IPS DF 4.7 (cell line): ENCODE data around the gene CA4.
"Not testable (repeated sequence)": the region's sequence is repeated elsewhere in the genome, so short reads cannot be mapped to it uniquely, and the experiment has no call there.

Experiments
- DNase-seq: peaks from one replicate; pipeline ENCODE4 v3.0.0-alpha.2; 2013; ENCODE audit warnings: low spot score; ENCODE audit errors: extremely low read depth

CA4 gene

GRCh38 chr17:60149691-60150582 is at the start of gene CA4:
Gene CA4, plus strand, starts transcription at chr17:60149973. Its CDS starts 62 bp downstream, at chr17:60150035.
- DNase-seq = no peak

DNA sequence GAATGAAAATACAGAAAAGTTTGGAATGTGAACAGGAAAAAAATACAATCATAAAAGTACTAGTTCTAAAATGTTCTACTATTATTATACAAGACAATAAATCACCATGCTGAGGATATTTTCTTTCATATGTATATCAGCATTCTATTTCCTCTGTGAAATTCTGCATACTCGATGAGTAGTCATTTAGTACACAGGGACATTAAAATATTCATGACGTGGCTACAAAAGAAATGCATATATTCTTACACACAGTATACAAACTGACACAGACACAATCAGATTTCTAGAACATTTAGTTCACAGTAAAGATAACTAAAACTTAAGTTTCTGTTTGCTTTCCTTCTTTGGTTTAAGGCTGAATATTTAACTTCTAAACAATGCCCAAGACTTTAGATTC is 49.2 kb upstream of the CA4 start:
- DNase-seq = not testable (repeated sequence)

- DNase-seq = not testable (repeated sequence)
These were observed 47.6 kb upstream of the CA4 start for GRCh38 chr17:60102015-60102631.

GRCh38 chr17:60102632-60103096 is 47.1 kb upstream of the CA4 start:
- DNase-seq = no peak

DNA sequence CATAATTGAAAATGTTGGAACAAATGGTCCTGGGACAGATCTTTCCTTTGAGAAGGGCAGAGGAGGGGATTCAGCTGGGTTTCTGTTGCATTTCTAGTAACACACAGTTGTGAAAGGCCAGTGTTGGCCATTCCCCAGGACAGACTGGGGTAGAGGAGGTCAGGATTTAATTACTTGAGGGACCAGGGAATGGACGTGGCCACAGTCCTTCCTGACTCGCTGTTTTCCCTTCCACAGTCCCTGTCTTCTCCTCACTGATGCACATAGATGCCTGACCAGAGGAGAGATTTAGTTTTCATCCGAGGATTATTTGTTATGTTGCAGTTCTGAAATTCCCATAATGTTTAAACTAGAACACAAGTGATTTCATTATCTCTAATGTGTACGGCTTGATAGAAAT is 45.8 kb upstream of the CA4 start:
- no peak for DNase-seq

DNA sequence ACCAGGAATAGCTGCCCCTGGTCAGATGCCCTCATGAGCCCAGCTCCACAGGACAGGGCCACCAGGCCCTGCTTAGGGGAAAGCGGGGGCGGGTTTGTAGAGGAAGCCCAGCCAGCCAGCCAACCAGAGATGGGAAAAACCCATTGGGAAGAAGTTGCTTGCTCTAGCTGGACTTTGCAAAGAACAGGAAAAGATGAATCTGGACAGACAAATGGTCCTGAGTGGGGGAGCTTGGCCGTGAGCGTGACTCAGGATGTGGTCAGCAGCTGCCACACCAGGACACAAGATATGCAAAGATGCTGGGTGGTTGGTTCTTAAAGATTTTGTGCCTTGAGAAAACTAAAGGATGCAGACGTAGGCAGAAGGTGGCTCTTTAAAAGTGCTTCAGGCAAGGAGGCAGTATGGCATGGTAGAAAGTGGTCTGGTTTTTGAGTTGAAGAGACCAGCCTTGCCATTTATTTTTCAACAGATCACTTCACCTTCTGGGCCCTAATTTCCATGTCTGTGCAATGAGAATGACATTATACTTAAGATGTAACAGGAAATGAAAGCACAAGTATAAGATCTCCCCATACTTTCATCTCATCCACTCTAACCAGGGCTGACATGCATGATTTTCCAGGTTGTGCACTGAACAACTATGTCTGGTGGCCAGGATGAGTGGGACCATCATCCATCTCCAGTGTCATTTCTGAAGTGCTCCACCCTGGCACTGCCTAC is 43.3 kb upstream of the CA4 start:
- no peak for DNase-seq

- no peak for DNase-seq
These were observed 42.1 kb upstream of the CA4 start for GRCh38 chr17:60107526-60108257.

- not testable (repeated sequence) for DNase-seq
These were observed 41.5 kb upstream of the CA4 start for GRCh38 chr17:60108309-60108708.

GRCh38 chr17:60108712-60109111 is 41.1 kb upstream of the CA4 start:
- no peak for DNase-seq

- DNase-seq = no peak
These were observed 40.6 kb upstream of the CA4 start for GRCh38 chr17:60109161-60109560.

DNA sequence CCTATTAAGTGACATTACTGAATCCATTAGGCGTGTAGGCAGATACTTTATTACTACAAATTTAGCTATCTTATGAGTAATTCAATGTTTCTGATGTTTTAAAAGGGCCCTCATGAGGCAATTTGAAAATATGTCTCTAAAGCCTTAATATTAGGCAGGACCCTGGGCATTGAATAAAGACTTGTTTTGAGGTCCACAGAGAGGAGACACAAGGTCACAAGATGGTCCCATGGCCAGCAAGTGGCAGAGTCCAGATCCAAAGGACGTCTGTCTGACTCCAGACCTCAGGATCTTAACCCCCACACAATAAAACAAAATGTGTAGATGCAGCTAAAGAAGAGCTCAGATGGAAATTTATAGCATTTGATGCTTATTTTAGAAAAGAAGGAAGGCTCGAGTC is 39.2 kb upstream of the CA4 start:
- no peak for DNase-seq

DNA sequence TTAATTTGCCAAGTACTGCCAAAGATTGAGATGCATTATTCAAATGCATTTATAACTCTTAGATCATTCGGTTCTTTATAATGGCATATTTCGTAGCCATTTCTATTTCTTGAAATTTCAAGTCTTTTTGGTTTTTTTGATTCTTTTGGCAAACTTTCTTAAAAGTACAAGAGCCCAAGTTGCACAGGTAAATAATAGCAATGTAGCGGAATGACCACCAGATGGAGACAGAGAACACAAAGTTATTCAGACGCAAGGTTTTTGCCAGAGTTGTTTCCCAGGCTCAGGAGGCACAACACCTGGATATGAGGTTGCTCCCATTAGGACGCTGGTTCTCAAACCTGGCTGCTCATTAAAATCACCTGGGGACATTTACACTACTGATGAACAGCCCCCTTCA is 38.1 kb upstream of the CA4 start:
- not testable (repeated sequence) for DNase-seq

DNA sequence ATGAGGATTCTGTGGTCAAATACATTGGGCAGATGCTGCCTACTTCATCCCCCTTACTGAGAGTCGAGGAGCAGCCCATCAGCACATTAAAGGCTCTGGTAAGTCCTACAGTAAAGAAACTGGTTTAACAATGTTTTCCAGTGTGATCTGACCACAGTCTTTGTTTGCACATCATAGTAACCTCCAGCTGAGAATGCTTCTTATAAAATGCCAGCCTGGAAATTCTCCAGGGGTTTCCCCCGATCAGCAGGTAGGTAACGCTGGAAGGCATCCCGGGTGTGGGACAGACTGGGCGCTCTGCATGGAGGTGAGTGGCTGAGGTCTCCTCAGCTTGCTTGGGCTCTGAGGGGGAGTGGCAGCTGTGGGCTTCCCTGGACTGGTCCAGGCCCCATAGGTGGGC is 34.4 kb upstream of the CA4 start:
- DNase-seq = not testable (repeated sequence)

DNA sequence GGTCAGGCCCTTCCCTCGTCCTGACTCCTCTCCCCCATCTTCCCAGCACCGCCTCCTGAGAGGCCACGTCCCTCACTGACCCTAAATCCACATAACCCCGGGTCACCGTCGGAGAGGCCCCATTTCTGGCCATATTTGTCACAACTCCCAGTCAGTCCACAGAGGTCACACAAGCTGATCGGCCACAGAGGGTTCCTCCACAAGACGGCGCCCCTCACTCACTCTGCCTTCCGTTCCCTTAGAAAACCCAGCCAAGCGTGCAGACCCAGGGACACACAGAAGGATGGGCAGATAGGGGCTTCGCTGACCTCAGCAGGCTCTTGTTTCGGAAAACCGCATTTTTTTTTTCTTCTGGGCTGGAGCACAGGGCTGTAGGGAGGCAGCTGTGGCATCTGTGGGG is 33.6 kb upstream of the CA4 start:
- not testable (repeated sequence) for DNase-seq

DNA sequence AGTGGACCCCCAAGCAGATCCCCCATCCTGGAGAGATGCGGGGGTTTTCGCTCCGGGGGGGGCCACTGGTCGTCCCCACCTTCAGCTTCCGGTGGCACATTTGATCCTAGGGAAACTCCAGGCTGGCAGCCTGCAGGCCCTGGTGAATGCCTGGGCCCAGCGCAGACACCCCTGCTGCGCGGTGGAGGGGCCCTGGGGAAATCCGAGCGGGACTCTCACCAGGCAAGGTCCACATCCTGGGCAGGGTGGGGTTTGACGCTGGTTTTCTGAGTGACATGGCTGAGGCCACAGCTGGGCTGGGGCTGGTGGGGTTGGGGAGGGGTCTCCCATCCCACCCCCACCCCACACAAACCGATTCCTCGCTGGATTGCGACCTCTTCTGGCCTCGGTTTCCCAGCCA is 30.6 kb upstream of the CA4 start:
- not testable (repeated sequence) for DNase-seq

GRCh38 chr17:60119807-60120748 is 29.7 kb upstream of the CA4 start:
- not testable (repeated sequence) for DNase-seq

DNA sequence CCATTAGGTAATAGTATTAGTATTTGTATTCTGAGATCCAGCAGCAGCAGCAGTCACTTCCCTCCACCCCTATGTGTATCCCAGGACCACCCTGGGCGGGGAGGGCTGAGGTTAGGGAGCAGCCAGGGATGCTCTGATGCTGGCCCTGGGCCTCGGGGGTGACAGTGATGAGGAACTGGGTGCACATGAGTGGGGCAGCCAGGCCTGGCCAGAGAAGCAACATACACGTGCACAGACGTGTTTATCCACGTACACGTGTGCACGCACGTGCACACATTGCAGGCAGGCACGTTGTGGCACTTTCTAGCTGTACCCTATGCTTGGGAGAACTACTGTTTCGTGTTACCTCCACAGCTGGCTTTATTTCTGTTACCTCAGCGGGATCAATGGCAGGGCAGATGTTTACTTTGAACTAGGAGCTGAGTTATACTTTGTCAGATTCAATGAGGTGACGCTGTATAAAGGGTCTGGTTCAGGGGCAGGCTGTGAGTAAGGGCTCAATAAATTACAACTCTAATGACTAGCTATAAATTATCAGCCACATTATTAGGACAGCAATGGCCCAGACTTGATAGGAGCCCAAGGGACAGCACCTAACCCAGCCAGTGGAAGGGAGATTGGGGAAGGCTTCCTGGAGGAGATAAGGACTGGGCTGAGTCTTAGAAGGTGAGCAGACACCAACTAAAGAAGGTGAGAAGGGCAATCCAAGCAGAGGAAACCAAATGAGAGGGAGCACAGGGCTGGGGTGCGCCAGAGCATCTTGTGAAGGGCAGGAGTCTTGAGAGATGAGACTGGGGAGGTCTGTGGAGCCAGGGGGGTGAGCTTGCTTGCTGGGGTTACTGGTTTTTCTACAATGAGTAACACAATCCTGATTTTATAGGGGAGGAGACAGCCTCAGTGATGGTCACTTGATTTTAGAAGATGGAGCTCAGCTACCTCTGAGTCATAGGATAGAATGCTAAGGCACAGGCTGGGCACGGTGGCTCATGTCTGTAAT is 22.4 kb upstream of the CA4 start:
- DNase-seq = no peak

GRCh38 chr17:60128171-60128859 is 21.5 kb upstream of the CA4 start:
- DNase-seq = no peak
